ENCODE results near the gene DTD2.
"Not testable (repeated sequence)": the region's sequence is repeated elsewhere in the genome, so short reads cannot be mapped to it uniquely, and the experiment has no call there.

Gene DTD2

DNA sequence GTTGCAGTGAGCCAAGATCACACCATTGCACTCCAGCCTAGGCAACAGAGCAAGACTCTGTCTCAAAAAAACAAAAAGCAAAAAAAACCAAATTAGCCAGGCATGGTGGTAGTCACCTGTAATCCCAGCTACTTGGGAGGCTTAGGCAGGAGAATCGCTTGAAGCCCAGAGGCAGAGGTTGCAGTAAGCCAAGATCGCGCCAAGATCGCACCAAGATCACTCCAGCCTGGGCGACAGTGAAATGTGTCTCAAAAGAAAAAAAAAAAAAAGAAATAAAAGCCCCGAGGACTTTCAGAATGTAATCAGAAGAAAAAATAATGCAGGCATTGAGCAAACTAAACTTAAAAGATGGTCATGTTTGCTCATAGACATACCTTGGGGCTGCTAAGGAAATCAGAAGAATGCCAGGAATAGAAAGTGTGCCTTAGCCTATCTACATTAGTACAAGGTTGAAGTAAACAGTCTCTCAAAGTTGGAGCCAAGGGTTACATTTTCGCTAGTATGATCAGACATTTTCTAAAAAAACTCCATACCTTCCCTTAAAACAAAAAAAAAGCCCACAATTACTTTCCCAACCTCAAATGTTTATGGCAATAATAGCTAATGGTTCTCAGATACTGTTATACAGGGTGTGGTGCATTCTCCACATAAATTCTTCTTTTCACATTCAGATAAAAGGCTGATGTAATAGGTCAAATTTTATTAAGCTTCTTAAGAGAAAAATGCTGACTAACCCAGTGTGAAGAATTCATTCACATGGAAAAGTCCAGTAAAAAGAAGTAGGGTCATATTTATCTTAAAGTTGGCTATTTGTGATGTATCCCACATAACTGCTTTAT is 15.8 kb downstream of the DTD2 start:
- FAIRE-seq: no peak

GRCh38 chr14:31440280-31440679 is 17.0 kb downstream of the DTD2 start:
- FAIRE-seq: no peak

DNA sequence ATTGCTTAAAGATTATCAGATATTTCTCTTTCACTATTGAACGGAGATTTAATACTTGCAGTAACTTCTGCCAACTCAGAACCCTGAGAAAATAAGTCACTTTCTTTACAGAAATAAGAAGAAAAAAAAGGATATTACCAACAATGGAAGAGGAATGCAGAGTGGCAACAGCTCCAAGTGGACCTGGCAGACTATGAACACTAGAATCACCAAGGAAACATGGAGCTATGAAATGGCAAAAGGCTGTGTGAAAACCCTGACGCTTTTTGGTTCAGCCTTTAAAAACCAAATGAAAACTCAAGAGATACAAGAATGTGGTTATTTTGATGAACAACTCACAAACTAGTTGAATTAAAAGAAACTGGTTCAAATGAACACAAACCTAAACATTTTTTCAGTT is 17.7 kb downstream of the DTD2 start:
- FAIRE-seq: no peak

DNA sequence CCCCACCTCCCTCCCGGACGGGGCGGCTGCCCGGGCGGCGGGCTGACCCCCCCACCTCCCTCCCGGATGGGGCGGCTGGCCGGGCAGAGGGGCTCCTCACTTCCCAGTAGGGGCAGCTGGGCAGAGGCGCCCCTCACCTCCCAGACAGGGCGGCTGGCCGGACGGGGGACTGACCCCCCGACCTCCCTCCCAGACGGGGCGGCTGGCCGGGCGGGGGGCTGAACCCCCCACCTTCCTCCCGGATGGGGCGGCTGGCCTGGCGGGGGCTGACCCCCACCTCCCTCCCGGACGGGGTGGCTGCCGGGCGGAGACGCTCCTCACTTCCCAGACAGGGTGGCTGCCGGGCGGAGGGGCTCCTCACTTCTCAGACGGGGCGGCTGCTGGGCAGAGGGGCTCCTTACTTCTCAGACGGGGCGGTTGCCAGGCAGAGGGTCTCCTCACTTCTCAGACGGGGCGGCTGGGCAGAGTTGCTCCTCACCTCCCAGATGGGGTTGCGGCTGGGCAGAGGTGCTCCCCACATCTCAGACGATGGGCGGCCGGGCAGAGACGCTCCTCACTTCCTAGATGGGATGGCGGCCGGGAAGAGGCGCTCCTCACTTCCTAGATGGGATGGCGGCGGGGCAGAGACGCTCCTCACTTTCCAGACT is 20.1 kb downstream of the DTD2 start:
- not testable (repeated sequence) for FAIRE-seq

DNA sequence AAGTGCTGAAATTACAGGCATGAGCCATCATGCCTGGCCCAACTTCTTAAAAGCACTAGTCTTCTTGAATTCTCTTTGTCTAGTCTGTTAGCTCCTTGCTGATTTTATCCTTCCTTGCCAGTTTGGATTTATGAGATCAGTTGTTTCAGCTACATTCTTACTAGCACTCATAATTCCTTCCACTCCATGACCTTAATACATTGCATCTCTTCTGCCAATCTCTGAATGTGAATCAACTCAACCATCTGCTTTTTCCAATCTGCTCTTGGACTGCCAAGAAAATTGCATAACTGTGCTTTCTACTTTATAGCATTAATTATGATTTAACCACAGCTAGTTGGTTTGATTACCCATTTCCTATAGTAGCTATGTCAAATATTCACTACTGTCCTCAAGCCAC is 22.0 kb downstream of the DTD2 start:
- FAIRE-seq: no peak

DNA sequence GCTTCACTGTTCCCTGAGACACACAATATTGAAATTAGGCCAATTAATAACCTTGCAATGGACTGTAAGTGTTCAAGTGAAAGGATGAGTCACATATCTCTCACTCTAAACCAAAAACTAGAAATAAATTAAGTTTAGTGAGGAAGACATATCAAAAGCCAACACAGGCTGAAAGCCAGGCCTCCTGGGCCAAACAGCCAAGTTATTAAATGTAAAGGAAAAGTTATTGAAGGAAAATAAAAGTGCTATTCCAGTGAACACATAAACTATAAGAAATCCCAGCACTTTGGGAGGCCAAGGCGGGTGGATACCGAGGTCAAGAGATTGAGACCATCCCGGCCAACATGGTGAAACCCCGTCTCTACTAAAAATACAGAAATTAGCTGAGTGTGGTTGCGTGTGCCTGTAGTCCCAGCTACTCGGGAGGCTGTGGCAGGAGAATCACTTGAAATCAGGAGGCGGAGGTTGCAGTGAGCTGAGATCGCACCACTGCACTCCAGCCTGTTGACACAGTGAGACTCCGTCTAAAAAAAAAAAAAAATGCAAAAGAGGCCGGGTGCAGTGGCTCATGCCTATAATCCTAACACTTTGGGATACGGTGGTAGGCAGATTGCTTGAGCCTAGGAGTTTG is 26.6 kb downstream of the DTD2 start:
- no peak for FAIRE-seq

DNA sequence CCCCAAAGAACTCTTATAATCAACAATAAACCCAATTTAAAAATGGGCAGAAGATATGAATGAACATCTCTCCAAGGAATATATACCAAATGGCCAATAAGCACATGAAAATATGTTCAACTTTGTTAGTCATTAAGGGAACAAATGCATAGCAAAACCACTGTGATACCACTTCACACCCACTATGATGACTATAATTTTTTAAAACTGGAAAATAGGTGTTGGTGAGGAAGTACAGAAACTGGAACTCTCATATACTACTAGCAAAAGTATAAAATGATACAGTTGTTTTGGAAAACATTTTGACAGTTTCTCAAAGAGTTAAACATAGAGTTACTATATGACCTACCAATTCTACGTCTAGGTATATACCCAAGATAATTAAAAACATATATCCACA is 27.5 kb downstream of the DTD2 start:
- no peak for FAIRE-seq

DNA sequence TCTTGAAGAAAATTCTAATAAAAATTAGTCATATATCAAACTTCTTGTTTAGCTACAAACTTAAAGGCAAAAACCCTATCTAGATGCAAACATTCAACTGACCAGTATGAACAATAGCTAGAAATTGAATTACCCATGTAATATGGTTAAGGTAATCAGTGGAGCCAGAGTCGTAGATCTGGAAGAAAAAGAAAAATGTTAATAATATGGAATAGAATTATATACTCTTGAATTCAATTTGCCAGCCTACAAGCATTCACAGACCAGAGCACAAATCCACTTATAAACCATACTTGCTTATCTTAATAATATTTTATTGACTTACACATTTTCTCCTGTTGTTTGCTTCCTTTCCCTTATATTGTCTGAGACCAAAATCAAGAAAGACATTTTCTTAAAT is 29.3 kb downstream of the DTD2 start:
- no peak for FAIRE-seq

DNA sequence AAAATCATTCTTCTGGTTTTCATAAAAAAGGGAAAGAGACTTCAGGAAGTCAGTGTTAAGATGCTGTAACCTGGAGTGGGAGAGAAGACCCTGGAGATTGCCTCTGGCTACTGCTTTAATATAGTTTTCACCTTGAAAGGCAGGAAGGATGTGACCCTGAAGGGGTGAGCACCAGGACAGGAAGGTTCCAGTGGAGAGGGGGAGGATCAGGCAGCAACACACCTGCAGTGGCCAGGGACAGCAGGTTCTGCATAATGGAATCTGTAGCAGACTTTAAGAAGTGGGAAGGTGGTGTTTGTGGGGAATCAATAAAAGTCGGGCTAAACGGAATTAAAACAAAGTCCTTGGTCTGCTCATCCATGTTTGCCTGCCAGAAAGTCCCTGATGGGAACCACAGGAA is 30.6 kb downstream of the DTD2 start:
- no peak for FAIRE-seq

- FAIRE-seq: no peak
Observed at GRCh38 chr14:31425905-31426304, 31.4 kb downstream of the DTD2 start.

DNA sequence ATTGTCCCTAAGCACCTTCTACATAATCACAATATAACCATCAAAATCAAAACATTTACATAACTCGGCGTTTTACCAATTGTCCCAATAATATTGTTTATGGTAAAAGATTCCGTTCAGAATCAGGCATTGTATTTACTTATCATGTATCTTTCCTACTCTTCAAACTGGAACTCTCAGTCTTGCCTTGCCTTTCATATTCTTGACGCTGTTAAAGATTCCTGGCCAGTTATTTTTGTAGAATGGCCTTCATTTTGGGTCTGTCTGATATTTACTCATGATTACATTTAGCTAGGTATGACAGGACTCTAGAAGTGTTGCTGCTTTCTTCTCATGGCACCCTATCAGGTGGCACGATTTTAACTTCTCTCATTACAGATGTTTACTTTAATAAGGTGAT is 36.1 kb downstream of the DTD2 start:
- no peak for FAIRE-seq

GRCh38 chr14:31420319-31421111 is 36.8 kb downstream of the DTD2 start, which contains the start of gene HEATR5A:
Gene HEATR5A, minus strand, starts transcription at chr14:31420550. Its CDS starts 17,575 bp downstream, at chr14:31402975.
- no peak for FAIRE-seq

DNA sequence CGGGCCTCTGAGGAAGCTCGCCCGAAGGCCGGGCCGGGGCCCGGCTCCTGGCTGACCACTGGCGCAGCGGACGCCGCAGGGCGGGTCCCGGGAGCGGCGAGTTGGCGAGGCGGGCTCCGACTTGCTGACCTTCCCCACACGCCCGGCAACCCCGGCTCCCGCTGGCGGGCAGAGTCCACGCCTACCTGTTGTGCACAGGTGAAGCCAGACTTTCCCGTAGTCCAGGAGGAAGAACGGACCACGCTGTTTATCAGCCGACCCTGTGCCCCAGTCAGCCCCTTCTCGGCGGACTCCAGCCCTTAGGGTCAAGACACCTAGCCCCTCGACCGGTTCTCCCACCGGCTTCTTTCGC is 37.4 kb downstream of the DTD2 start:
- no peak for FAIRE-seq

DNA sequence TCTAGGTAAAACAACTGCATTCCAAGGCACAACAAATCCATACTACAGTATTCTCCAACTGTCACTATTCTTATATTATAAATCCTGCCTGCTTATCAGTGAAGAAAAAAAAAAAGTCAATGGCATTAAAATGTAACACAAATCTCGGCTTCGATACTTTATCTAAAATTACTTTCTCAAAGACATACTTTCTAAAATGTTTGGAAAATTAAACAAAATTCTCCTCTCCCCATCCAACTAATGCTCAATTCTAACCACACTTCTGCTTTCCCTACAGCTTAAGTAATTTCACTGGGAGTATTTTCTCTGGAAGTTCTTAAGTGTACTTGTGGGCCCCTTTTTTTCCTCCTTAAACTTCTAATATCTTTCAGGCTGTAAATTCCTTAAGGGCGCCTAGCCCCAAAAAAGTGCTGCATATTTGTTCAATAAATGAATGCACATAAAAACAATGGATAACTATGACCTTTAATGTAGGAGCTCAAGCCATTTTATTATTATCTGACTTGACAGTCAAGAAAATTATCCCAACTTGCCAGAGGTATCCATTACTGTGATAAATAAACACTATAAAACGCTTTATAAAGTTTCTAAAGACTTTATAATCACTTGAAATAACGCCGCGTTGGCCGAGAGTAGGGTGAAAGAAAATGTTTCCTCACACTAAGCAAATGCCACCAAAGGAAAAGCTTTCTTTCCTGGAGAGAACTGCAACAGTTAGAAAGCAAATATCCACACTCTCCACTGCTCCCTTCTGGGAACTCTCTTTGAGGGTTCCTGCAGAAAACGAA is 37.9 kb downstream of the DTD2 start:
- FAIRE-seq: no peak

- FAIRE-seq: no peak
Observed at GRCh38 chr14:31418440-31418839, 38.9 kb downstream of the DTD2 start.

GRCh38 chr14:31414190-31414833 is 43.0 kb downstream of the DTD2 start:
- no peak for FAIRE-seq

- no peak for FAIRE-seq
Observed at GRCh38 chr14:31411218-31411727, 46.0 kb downstream of the DTD2 start.

DNA sequence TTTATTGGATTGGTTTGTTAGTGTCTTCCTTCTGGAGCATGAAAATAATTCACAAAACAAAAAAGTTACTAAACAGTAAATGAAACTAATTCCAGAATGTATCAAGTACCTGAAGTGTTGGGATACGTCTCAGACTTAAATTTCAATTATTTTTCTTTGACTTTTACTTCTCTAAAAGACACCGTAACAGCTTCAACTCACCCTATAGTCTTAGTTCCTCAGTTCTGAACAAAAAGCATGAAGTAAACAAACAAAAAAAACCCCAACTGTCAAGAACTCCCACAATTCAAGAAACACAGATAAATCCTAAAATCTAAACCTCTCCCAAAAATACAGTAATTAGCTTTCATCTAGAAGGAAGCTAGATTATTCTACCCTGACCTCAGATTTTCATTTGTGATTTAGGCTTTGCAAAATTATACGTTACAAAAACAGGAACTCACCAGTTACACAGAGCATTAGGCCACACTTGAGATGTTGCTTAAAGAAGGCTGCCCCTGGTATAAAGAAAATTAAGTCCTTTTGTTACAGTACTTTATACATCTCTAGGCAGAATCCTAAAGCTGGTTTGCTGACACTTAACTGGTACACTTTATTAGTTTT is 47.2 kb downstream of the DTD2 start:
- FAIRE-seq: no peak

GRCh38 chr14:31408421-31408820 is 48.9 kb downstream of the DTD2 start:
- no peak for FAIRE-seq

DNA sequence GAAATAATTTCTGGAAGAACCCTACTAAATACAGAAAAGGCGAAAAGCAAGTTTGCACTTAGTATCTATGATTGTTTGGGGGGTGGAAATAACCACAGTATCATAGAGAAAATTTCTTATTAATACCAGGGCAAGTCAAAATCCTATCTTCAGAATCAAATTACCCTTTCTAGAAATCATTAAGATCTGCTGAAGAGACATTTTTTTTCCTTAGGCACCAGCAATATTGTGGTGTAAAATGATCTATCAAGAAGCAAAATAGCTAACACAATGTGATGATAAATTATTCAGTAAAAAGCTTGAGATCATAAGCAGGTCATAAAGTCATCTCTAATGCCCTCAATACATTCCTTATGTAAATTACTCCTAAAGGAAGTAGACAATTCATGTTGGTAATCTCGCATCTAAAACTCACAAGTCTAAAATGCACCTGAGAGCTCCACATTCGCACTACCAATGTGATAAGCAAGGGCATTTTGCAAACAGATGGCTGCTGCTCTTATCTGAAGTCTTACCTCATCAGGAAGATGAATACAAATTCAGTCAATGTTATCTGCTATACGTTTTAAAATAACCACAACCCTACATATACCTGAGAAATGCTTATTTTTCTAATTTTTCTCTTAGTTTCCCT is 51.6 kb downstream of the DTD2 start:
- FAIRE-seq: no peak

- FAIRE-seq: no peak
Observed at GRCh38 chr14:31405106-31405505, 52.2 kb downstream of the DTD2 start.
